ENCODE results near the gene CACNA2D1.
"Not testable (repeated sequence)": the region's sequence is repeated elsewhere in the genome, so short reads cannot be mapped to it uniquely, and the experiment has no call there.

The CACNA2D1 gene

GRCh38 chr7:82444220-82444909, 788 bp upstream of the CACNA2D1 start:
- H3K9me3 Mint-ChIP-seq: no peaks in the 10 kb centered on the region
- H3K4me1 Mint-ChIP-seq: peaks cover 2% of the 10 kb centered on the region
- no peaks in the 10 kb centered on the region for H3K36me3 Mint-ChIP-seq
- ATAC-seq (ENCODE audit: low read depth) (no peak), DNase-seq (ENCODE audit: low spot score in 2 of 2) (no peak)
- H3K4me3 Mint-ChIP-seq: peak overlapping the region; percentile 38
- H3K27me3 Mint-ChIP-seq: peaks cover 3% of the 10 kb centered on the region
- no peak overlapping the region for H3K27ac Mint-ChIP-seq

DNA sequence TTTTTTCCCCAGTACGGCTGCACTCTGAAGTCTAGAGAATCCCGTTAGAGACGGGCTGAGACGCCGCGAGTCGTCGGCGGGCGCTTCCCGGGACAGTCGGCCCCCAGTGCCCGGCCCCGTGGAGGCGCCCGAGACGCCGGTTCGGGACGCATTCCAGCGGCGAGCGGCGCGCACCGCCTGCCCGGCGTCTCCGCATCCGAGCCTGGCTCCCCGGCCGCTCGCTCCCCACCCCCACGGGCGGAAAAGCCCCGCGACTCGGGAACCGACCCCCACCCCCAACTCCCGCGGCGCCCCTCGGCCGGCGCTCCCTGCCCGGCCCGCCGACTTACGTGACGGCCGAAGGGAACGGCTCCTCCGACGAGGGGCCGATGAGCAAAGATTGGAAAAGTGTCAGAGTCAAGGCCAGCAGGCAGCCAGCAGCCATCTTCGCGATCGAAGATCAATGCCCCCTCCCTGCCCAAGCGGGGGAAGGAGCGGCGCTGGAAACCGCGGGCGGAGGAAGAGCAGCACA, 486 bp downstream of the CACNA2D1 start:
- Mint-ChIP-seq H3K4me3 (no peak overlapping the region), H3K4me1 (peaks cover 2% of the 10 kb centered on the region), H3K36me3 (no peaks in the 10 kb centered on the region), H3K27ac (no peak overlapping the region), H3K9me3 (no peaks in the 10 kb centered on the region), H3K27me3 (peaks cover 3% of the 10 kb centered on the region)
- no peak for ATAC-seq (ENCODE audit: low read depth)
- DNase-seq (ENCODE audit: low spot score in 2 of 2): no peak

GRCh38 chr7:82442492-82443035, 1.0 kb downstream of the CACNA2D1 start:
- peaks cover 2% of the 10 kb centered on the region for H3K4me1 Mint-ChIP-seq

DNA sequence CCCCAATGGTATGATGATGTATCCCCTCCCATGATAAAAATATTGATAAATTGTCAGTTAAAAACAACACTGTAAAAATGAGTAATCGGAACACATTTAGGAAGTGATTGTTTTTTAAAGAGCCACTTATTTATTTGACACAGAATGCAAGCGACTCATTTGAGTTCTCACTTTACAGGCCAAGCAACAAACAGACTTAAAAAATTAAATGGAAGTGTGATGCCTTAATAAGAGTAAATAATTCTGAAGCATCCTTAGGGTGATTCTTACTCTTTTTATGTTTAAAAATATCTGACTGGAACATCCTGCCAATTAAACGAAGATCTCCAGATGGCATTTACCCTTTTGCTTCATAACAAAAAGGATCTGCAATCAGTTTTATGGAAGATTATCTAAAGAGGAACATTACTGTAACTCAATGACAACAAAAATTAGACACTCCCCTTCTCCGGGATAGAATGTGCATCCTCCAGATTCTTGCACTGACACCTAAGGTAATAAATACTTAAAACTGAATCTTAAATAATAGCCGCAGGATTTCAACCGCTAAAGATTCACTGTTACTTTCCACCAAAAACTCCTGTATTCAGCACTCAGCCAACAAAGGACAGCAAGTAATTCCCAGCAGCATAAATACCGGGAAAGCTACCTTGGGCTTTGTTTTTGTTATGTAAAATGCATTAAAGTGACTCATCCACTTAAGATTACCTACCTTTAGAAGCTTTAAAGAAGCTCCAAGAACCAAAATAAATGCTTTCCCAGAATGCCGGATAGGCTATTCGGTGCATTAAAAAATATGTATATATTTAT, 1.7 kb downstream of the CACNA2D1 start:
- H3K36me3 Mint-ChIP-seq: no peaks in the 10 kb centered on the region
- H3K9me3 Mint-ChIP-seq: no peaks in the 10 kb centered on the region
- no peak overlapping the region for H3K4me3 Mint-ChIP-seq
- no peak overlapping the region for H3K27ac Mint-ChIP-seq
- DNase-seq (ENCODE audit: low spot score in 2 of 2) (no peak), ATAC-seq (ENCODE audit: low read depth) (no peak)
- peaks cover 3% of the 10 kb centered on the region for H3K27me3 Mint-ChIP-seq
- peaks cover 2% of the 10 kb centered on the region for H3K4me1 Mint-ChIP-seq

More at GRCh38 chr7:82442492-82443035, 1.0 kb downstream of the CACNA2D1 start:
- Mint-ChIP-seq H3K36me3 (no peaks in the 10 kb centered on the region), H3K27me3 (peaks cover 3% of the 10 kb centered on the region), H3K4me3 (peak overlapping the region; percentile 29), H3K27ac (no peak overlapping the region), H3K9me3 (no peaks in the 10 kb centered on the region)
- DNase-seq (ENCODE audit: low spot score in 2 of 2) (no peak), ATAC-seq (ENCODE audit: low read depth) (no peak)

DNA sequence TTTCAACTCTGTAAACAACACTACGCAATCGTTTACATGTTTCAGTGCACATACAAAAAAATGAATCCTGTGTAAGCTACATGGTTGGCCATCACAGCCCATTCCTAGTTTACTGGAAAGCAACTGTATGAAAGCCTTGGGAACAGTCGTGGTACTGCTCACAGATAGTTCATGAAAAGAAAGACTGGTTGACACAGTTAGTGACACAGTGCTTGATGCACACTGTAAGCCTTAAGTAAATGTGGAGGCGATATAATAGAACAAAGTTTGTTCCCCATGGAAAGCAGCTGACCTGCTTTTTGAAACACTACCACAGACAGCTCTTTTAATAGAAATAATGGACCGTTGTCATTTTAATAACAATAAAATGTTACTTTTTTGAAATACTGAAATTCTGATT, 5.1 kb downstream of the CACNA2D1 start:
- ATAC-seq (ENCODE audit: low read depth): no peak
- Mint-ChIP-seq H3K36me3 (no peaks in the 10 kb centered on the region), H3K4me3 (no peak overlapping the region), H3K4me1 (peaks cover 2% of the 10 kb centered on the region), H3K9me3 (no peaks in the 10 kb centered on the region), H3K27me3 (peaks cover 2% of the 10 kb centered on the region), H3K27ac (no peak overlapping the region)
- no peak for DNase-seq (ENCODE audit: low spot score in 2 of 2)

DNA sequence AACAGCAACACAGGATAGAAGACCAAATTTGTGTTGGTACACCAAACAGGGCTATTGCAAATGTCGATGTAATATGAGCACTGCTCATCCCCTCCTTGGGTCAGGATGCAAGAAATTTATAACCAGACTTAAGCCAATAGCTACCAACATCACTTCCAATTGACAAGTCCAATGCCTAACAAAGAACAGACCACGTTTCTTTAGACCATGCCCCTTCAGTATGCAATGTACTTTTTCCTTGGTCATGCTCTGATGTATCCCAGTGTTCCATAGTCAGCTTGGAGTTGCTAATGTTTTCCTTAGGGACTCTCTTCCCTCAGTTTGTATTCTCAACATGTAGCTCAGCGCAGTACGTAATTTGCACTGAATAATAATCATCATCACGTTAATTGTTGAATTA, 7.8 kb downstream of the CACNA2D1 start:
- no peaks in the 10 kb centered on the region for H3K27me3 Mint-ChIP-seq
- H3K27ac Mint-ChIP-seq: no peak overlapping the region
- DNase-seq (ENCODE audit: low spot score in 2 of 2) (no peak), ATAC-seq (ENCODE audit: low read depth) (no peak)
- H3K4me3 Mint-ChIP-seq: no peak overlapping the region
- H3K4me1 Mint-ChIP-seq: no peaks in the 10 kb centered on the region
- no peaks in the 10 kb centered on the region for H3K36me3 Mint-ChIP-seq
- H3K9me3 Mint-ChIP-seq: no peaks in the 10 kb centered on the region

DNA sequence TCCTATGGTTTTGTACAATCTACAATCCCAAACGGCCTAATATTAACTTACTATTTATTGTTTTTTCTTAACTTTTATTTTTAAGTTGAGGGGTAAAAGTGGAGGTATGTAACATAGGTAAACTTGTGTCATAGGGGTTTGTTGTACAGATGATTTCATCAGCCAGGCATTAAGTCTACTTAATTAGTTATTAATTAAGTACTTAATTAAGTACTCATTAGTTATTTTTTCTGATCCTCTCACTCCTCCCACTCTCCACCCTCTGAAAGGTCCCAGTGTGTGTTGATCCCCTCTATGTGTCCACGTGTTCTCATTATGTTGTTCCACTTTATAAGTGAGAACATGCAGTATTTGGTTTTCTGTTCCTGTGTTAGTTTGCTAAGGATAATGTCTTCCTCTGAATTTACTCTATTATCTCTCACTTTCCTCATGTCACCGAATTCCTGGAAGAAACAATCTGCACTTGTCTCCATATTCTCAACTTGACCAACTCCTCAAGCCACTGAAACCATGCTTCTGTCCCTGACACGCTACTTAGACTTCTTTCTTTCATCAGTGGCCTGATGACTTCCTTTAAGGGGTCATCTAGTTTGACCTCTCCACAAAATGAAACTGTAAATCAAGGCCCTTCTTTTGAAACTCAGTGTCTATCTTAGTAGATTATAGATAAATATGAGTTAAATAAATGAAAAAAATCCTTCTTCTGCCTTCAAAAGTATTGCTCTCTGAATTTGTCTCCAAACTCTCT, 9.1 kb downstream of the CACNA2D1 start:
- Mint-ChIP-seq H3K4me1 (no peaks in the 10 kb centered on the region), H3K27ac (no peak overlapping the region)
- ATAC-seq (ENCODE audit: low read depth): no peak

DNA sequence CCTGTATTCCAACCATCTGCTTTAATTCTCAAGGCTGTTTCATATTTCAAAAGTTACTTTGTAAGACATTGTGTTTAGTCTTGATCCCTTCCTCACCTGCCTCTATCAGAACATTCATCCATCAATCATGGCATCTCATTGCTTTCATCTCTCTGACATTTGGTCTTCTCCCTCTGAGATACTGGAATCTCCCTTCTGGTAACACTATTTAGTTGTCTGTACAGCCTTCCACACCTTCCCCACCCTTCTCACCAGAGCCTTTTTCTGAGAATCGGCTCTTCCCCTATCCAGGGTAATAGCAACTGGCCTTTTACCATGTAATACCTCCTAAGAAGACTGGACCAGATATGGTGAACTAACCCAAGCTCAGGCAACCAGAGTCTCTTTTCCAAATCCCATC, 10.1 kb downstream of the CACNA2D1 start:
- Mint-ChIP-seq H3K4me3 (no peak overlapping the region), H3K9me3 (no peaks in the 10 kb centered on the region), H3K36me3 (no peaks in the 10 kb centered on the region), H3K4me1 (no peaks in the 10 kb centered on the region), H3K27ac (no peak overlapping the region), H3K27me3 (no peaks in the 10 kb centered on the region)
- DNase-seq (ENCODE audit: low spot score in 2 of 2) (no peak), ATAC-seq (ENCODE audit: low read depth) (no peak)

More for the DNA sequence above, 9.1 kb downstream of the CACNA2D1 start:
- Mint-ChIP-seq H3K27me3 (no peaks in the 10 kb centered on the region), H3K36me3 (no peaks in the 10 kb centered on the region), H3K4me3 (no peak overlapping the region), H3K9me3 (no peaks in the 10 kb centered on the region)
- no peak for DNase-seq (ENCODE audit: low spot score in 2 of 2)

GRCh38 chr7:82432743-82433142, 10.8 kb downstream of the CACNA2D1 start:
- not testable (repeated sequence) for H3K36me3 Mint-ChIP-seq; H3K27ac Mint-ChIP-seq; H3K9me3 Mint-ChIP-seq; H3K4me1 Mint-ChIP-seq; H3K27me3 Mint-ChIP-seq; DNase-seq (ENCODE audit: low spot score in 2 of 2); H3K4me3 Mint-ChIP-seq; ATAC-seq (ENCODE audit: low read depth)

- Mint-ChIP-seq H3K9me3 (no peaks in the 10 kb centered on the region), H3K4me3 (no peak overlapping the region), H3K27me3 (no peaks in the 10 kb centered on the region), H3K4me1 (no peaks in the 10 kb centered on the region), H3K36me3 (no peaks in the 10 kb centered on the region), H3K27ac (no peak overlapping the region)
- ATAC-seq (ENCODE audit: low read depth): no peak
- no peak for DNase-seq (ENCODE audit: low spot score in 2 of 2)
Observed at GRCh38 chr7:82430500-82431465, 12.8 kb downstream of the CACNA2D1 start.

- no peak for ATAC-seq (ENCODE audit: low read depth)
- no peaks in the 10 kb centered on the region for H3K36me3 Mint-ChIP-seq
- H3K4me3 Mint-ChIP-seq: no peak overlapping the region
- H3K4me1 Mint-ChIP-seq: no peaks in the 10 kb centered on the region
- H3K9me3 Mint-ChIP-seq: peaks cover 1% of the 10 kb centered on the region
- no peak for DNase-seq (ENCODE audit: low spot score in 2 of 2)
- H3K27me3 Mint-ChIP-seq: no peaks in the 10 kb centered on the region
- H3K27ac Mint-ChIP-seq: no peak overlapping the region
Observed at GRCh38 chr7:82429408-82429807, 14.2 kb downstream of the CACNA2D1 start.

- peaks cover 1% of the 10 kb centered on the region for H3K9me3 Mint-ChIP-seq
- no peaks in the 10 kb centered on the region for H3K27me3 Mint-ChIP-seq
- H3K4me3 Mint-ChIP-seq: no peak overlapping the region
- H3K36me3 Mint-ChIP-seq: no peaks in the 10 kb centered on the region
- DNase-seq (ENCODE audit: low spot score in 2 of 2): no peak
- no peak overlapping the region for H3K27ac Mint-ChIP-seq
- H3K4me1 Mint-ChIP-seq: no peaks in the 10 kb centered on the region
- ATAC-seq (ENCODE audit: low read depth): no peak
Observed at GRCh38 chr7:82428186-82428961, 15.2 kb downstream of the CACNA2D1 start.
